HCT116 (cell line): Measurements from ENCODE around the gene PALB2. TPM values are rescaled to one million over a fixed set of nuclear protein-coding genes. Genes with fewer than 3 reads are reported as not detected.

Experiments used
- ATAC-seq: fragments of 200-7000 bp; cut with Tn5 transposase; 2 replicates; pipeline ENCODE4 v1.9.1; 2020; ENCODE audit warnings: mild to moderate bottlenecking, moderate library complexity
- BruUV-seq: library from RNA; stranded (reverse); fragments of 400-500 nt; replicated peaks from 2 replicates; lab custom pipeline; 2021; lab: Mats Ljungman, UMichigan
- CTCF ChIA-PET: fragments of 300-600 bp; sonication (Branson Sonifier 250); formaldehyde crosslinking; loops from one replicate; lab custom pipeline; 2021; ENCODE audit warnings: antibody characterized with exemption; lab: Charles Lee
- POLR2A ChIA-PET: fragments of 300-600, 350-600 bp; sonication (Branson Sonifier 250); formaldehyde crosslinking; loops from one replicate; lab custom pipeline; 2021; ENCODE audit warnings: antibody characterized with exemption; lab: Charles Lee
- RAD21 ChIA-PET, 2 experiments: fragments of 300-600 bp; sonication (Branson Sonifier 250); formaldehyde crosslinking; loops; one replicate each; lab custom pipeline; 2023; ENCODE audit warnings: low total read pairs in 2 of 2; ENCODE audit not compliant: uncharacterized antibody in 2 of 2, unreplicated experiment in 2 of 2, low non-redundant PET in 1 of 2; lab: Charles Lee
- DNase-seq: peaks from one replicate; pipeline ENCODE4 v3.0.0-alpha.2; 2010; ENCODE audit warnings: low read depth, low spot score
- H2AFZ ChIP-seq: fragments of 200-600 bp; shearing (Covaris generic), sonication (generic); 2 replicates; pipeline ENCODE4 v1.6.1; 2017; ENCODE audit warnings: low read depth, mixed run types, mixed read lengths, antibody characterized with exemption, low read length; ENCODE audit not compliant: poor library complexity, severe bottlenecking
- H3K27ac ChIP-seq: 2 replicates; pipeline ENCODE4 v1.5.1; 2012; ENCODE audit warnings: low read depth, low read length
- H3K27me3 ChIP-seq: fragments of 200-600 bp; sonication (generic); 2 replicates; pipeline ENCODE4 v1.6.1; 2016; ENCODE audit warnings: mixed run types, low read length, mixed read lengths; ENCODE audit not compliant: insufficient read depth
- H3K36me3 ChIP-seq, 2 experiments: fragments of 200-500 bp in 1 of 2; fragments of 200-600 bp in 1 of 2; sonication (Bioruptor generic) in 1 of 2; sonication (generic) in 1 of 2; 2 replicates each; pipeline versions ENCODE4 v1.5.1 to v1.6.1; 2014 to 2016; ENCODE audit warnings: low read length in 2 of 2, inconsistent platforms in 1 of 2, mixed read lengths in 1 of 2, mixed run types in 1 of 2; ENCODE audit not compliant: insufficient read depth in 2 of 2, control insufficient read depth in 1 of 2
- H3K4me1 ChIP-seq, 2 experiments: fragments of 200-600 bp in 1 of 2; sonication (generic) in 1 of 2; 2 replicates each; pipeline versions ENCODE4 v1.5.1 to v1.6.1; 2012 to 2017; ENCODE audit warnings: low read length in 2 of 2, inconsistent platforms in 1 of 2, mild to moderate bottlenecking in 1 of 2, mixed read lengths in 1 of 2, mixed run types in 1 of 2, moderate library complexity in 1 of 2; ENCODE audit not compliant: insufficient read depth in 2 of 2, control insufficient read depth in 1 of 2
- H3K4me2 ChIP-seq: fragments of 200-600 bp; sonication (generic); 2 replicates; pipeline ENCODE4 v1.6.1; 2017; ENCODE audit warnings: mixed run types, low read length, mixed read lengths
- H3K4me3 ChIP-seq, 2 experiments: fragments of 200-600 bp in 1 of 2; sonication (generic) in 1 of 2; replicated peaks in 1 of 2; 2 replicates each; pipeline ENCODE4 v1.5.1; 2011 to 2016; ENCODE audit warnings: low read length in 2 of 2, control low read depth in 1 of 2, low read depth in 1 of 2, mild to moderate bottlenecking in 1 of 2, mixed read lengths in 1 of 2, mixed run types in 1 of 2
- H3K79me2 ChIP-seq: fragments of 200-600 bp; sonication (generic); 2 replicates; pipeline ENCODE4 v1.6.1; 2017; ENCODE audit warnings: mild to moderate bottlenecking, mixed run types, low read length, moderate library complexity, mixed read lengths; ENCODE audit not compliant: insufficient read depth
- H3K9ac ChIP-seq: fragments of 200-600 bp; sonication (generic); 2 replicates; pipeline ENCODE4 v1.6.1; 2016; ENCODE audit warnings: low read length, mixed read lengths
- H3K9me2 ChIP-seq: fragments of 200-600 bp; sonication (generic), shearing (Covaris generic); 2 replicates; pipeline ENCODE4 v1.6.1; 2017; ENCODE audit warnings: mixed run types, mild to moderate bottlenecking, moderate library complexity; ENCODE audit not compliant: insufficient read depth
- H3K9me3 ChIP-seq, 2 experiments: fragments of 200-500 bp in 1 of 2; fragments of 200-600 bp in 1 of 2; sonication (Bioruptor generic) in 1 of 2; sonication (generic) in 1 of 2; 2 replicates each; pipeline ENCODE4 v1.6.1; 2014 to 2017; ENCODE audit warnings: low read length in 2 of 2, mixed read lengths in 2 of 2, inconsistent platforms in 1 of 2, low read depth in 1 of 2, mild to moderate bottlenecking in 1 of 2, mixed run types in 1 of 2, moderate library complexity in 1 of 2; ENCODE audit not compliant: control insufficient read depth in 1 of 2, insufficient read depth in 1 of 2
- H4K20me1 ChIP-seq: fragments of 200-600 bp; sonication (generic), shearing (Covaris generic); 2 replicates; pipeline ENCODE4 v1.6.1; 2017; ENCODE audit warnings: mixed run types, mild to moderate bottlenecking, moderate library complexity; ENCODE audit not compliant: insufficient read depth
- ATF3 ChIP-seq: IDR thresholded peaks from 2 replicates; pipeline ENCODE4 v1.6.1; 2012
- CEBPB ChIP-seq: IDR thresholded peaks from 2 replicates; pipeline ENCODE4 v1.6.1; 2012; ENCODE audit warnings: low read depth
- CTCF ChIP-seq, 3 experiments: fragments of 200-600 bp in 1 of 3; sonication (generic) in 1 of 3; IDR thresholded peaks in 2 of 3; conservative IDR thresholded peaks in 1 of 3; 2 replicates each; pipeline ENCODE4 v1.5.1; 2012 to 2017; ENCODE audit warnings: low read depth in 2 of 3, low read length in 2 of 3, antibody characterized with exemption in 1 of 3, borderline replicate concordance in 1 of 3, control low read depth in 1 of 3, mild to moderate bottlenecking in 1 of 3, mixed read lengths in 1 of 3, mixed run types in 1 of 3, moderate library complexity in 1 of 3; ENCODE audit not compliant: insufficient read depth in 1 of 3
- EZH2 ChIP-seq: fragments of 200-600 bp; sonication (generic); IDR thresholded peaks from 2 replicates; pipeline ENCODE4 v1.6.1; 2017; ENCODE audit warnings: antibody characterized with exemption, mixed run types
- EZH2phosphoT487 ChIP-seq: fragments of 200-600 bp; IDR thresholded peaks from 2 replicates; pipeline ENCODE4 v1.6.1; 2018; ENCODE audit warnings: antibody characterized with exemption, borderline replicate concordance
- FOSL1 ChIP-seq: IDR thresholded peaks from 2 replicates; pipeline ENCODE4 v1.6.1; 2012; ENCODE audit warnings: low read depth
- POLR2AphosphoS5 ChIP-seq: IDR thresholded peaks from 2 replicates; pipeline ENCODE4 v1.6.1; 2011; ENCODE audit warnings: mild to moderate bottlenecking, low read depth, low read length, moderate library complexity
- RAD21 ChIP-seq: IDR thresholded peaks from 2 replicates; pipeline ENCODE4 v1.6.1; 2012; ENCODE audit warnings: low read depth, mild to moderate bottlenecking
- SP1 ChIP-seq: IDR thresholded peaks from 2 replicates; pipeline ENCODE4 v1.6.1; 2012; ENCODE audit warnings: low read depth
- TCF7L2 ChIP-seq: IDR thresholded peaks from 2 replicates; pipeline ENCODE4 v1.7.0; 2011; ENCODE audit warnings: borderline replicate concordance, inconsistent platforms; ENCODE audit not compliant: insufficient read depth, insufficient read length; ENCODE audit errors: extremely low read depth
- ZFX ChIP-seq: fragments of 450-650 bp; IDR thresholded peaks from 2 replicates; pipeline ENCODE4 v1.6.1; 2017
- ZNF274 ChIP-seq: fragments of 200-500 bp; sonication (Bioruptor generic); IDR thresholded peaks from 2 replicates; pipeline ENCODE4 v1.6.1; 2014; ENCODE audit warnings: mild to moderate bottlenecking, low read depth, low read length, inconsistent platforms
- intact Hi-C: fragments of 100-400 bp; cut with micrococcal nuclease; formaldehyde crosslinking; loops from 2 replicates; pipeline ENCODE4 v1.10.0; 2022
- total RNA-seq: library from RNA; stranded (reverse); gene quantifications from one replicate; pipeline ENCODE4 v1.2.1, GENCODE V29; 2021; ENCODE audit not compliant: unreplicated experiment
- TF ChIP-seq, protein P1 (sequence below): IDR thresholded peaks from 2 replicates; pipeline ENCODE4 v1.6.1; 2012; ENCODE audit warnings: low read depth

Gene PALB2
- total RNA-seq, 1 experiment from 2014 or later = 15.6 TPM

DNA sequence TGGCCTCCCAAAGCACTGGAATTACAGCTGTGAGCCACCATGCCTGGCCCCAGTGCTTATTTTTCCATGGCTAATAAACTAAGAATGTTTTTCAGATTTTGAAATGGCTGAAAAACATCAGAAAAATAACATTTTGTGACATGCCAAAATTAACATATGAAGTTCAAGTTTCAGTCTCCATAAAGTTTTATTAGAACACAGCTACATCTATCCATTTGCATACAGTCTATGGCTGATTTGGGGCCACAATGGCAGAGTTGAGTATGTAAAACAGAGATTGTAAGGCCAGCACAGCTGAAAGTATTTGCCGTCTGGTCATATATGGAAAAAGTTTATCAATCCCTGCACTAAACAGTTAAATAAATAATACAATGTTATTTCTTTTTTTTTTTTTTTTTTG, 31.2 kb downstream of the PALB2 start (continued):
- no peak for TF ChIP-seq SP1
- no peak for TF ChIP-seq ATF3
- TF ChIP-seq RAD21 = no peak
- TF ChIP-seq FOSL1 = no peak

- POLR2A ChIA-PET = no interaction called here
- BruUV-seq = no TSS peak
- Histone ChIP-seq H3K79me2 (no peaks in the 10 kb centered on the region), H3K4me2 (no peak overlapping the region), H3K4me1 (peaks cover 0 to 7% of the 10 kb centered on the region in 2 experiments; a peak in 1 of 4 replicates), H3K9ac (no peak overlapping the region), H3K27ac (no peak overlapping the region), H2AFZ (no peak overlapping the region), H3K9me3 (no peaks in the 10 kb centered on the region), H3K27me3 (no peaks in the 10 kb centered on the region)
- ATAC-seq (no peak), DNase-seq (no peak)
- TF ChIP-seq CTCF (IDR thresholded peaks at IDR 0.05 in 2 of 3, conservative IDR thresholded peaks at IDR 0.05 in 1 of 3; ENCODE audit: borderline replicate concordance in 1 of 3, insufficient read depth in 1 of 3, low read depth in 2 of 3, low read length in 2 of 3) (no peak), EZH2 (no peak), CEBPB (no peak), TCF7L2 (no peak), POLR2AphosphoS5 (no peak), ZNF274 (no peak), EZH2phosphoT487 (no peak), RAD21 (no peak), ZFX (no peak)
- TF ChIP-seq, protein P1, sequence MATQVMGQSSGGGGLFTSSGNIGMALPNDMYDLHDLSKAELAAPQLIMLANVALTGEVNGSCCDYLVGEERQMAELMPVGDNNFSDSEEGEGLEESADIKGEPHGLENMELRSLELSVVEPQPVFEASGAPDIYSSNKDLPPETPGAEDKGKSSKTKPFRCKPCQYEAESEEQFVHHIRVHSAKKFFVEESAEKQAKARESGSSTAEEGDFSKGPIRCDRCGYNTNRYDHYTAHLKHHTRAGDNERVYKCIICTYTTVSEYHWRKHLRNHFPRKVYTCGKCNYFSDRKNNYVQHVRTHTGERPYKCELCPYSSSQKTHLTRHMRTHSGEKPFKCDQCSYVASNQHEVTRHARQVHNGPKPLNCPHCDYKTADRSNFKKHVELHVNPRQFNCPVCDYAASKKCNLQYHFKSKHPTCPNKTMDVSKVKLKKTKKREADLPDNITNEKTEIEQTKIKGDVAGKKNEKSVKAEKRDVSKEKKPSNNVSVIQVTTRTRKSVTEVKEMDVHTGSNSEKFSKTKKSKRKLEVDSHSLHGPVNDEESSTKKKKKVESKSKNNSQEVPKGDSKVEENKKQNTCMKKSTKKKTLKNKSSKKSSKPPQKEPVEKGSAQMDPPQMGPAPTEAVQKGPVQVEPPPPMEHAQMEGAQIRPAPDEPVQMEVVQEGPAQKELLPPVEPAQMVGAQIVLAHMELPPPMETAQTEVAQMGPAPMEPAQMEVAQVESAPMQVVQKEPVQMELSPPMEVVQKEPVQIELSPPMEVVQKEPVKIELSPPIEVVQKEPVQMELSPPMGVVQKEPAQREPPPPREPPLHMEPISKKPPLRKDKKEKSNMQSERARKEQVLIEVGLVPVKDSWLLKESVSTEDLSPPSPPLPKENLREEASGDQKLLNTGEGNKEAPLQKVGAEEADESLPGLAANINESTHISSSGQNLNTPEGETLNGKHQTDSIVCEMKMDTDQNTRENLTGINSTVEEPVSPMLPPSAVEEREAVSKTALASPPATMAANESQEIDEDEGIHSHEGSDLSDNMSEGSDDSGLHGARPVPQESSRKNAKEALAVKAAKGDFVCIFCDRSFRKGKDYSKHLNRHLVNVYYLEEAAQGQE = no peak
- TF ChIP-seq, all 23 proteins: peak for 0
- H3K4me3 ChIP-seq = no peak overlapping the region
- intact Hi-C loops = no loop called here
- no peaks in the 10 kb centered on the region for H4K20me1 ChIP-seq
- RAD21 ChIA-PET = no interaction called here
- H3K9me2 ChIP-seq = no peaks in the 10 kb centered on the region
- CTCF ChIA-PET = interaction anchor here (2.0 kb wide), 1 partner anchor 11 kb away, joined by 7 read pairs; the partner anchor contains the start of gene NDUFAB1
- peaks cover 3 to 17% of the 10 kb centered on the region in 2 experiments; a peak in 1 of 4 replicates for H3K36me3 ChIP-seq
These were observed 32.9 kb downstream of the PALB2 start for GRCh38 chr16:23608194-23608593.
